ENCODE data around the gene DLG2. TPM values are rescaled to one million over a fixed set of nuclear protein-coding genes. Genes with fewer than 3 reads are reported as not detected.

Gene DLG2
- total RNA-seq, 2 experiments from 2014 or later, result 2.0 to 2.1 TPM

GRCh38 chr11:84194696-84195095 is 1432.4 kb downstream of the DLG2 start:
- H3K4me1 Mint-ChIP-seq (ENCODE audit: low read depth), result no peaks in the 10 kb centered on the region
- Histone ChIP-seq H3K4me1 (ENCODE audit: insufficient read depth, low read length) (no peaks in the 10 kb centered on the region), H3K27me3 (ENCODE audit: control insufficient read depth in 1 of 2, insufficient read depth in 2 of 2, low read length in 2 of 2) (no peaks in the 10 kb centered on the region), H3K9me3 (ENCODE audit: control insufficient read depth in 1 of 2, insufficient read depth in 1 of 2, low read length in 2 of 2) (peaks cover 4 to 12% of the 10 kb centered on the region in 2 experiments), H3K36me3 (ENCODE audit: insufficient read depth, low read length) (no peaks in the 10 kb centered on the region), H3K27ac (ENCODE audit: low read depth in 1 of 2, low read length in 2 of 2) (no peak overlapping the region), H3K4me3 (ENCODE audit: low read length) (no peak overlapping the region)
- ChIA-PET CTCF (no interaction called here), POLR2A (no interaction called here)
- H3K4me3 Mint-ChIP-seq, result no peak overlapping the region
- ATAC-seq (ENCODE audit: poor library complexity) (no peak), DNase-seq (peak in 1 of 14 experiments; percentile 2)
- no peak overlapping the region for H3K27ac Mint-ChIP-seq
- H3K36me3 Mint-ChIP-seq (ENCODE audit: low read depth), result no peaks in the 10 kb centered on the region
- no peaks in the 10 kb centered on the region for H3K27me3 Mint-ChIP-seq
- no peak for TF ChIP-seq CTCF (IDR thresholded peaks at IDR 0.05)
- intact Hi-C loops (cut with DNase I, micrococcal nuclease), result no loop called here
- H3K9me3 Mint-ChIP-seq, result peaks cover 14% of the 10 kb centered on the region

GRCh38 chr11:84193706-84194105 is 1433.4 kb downstream of the DLG2 start:
- no peaks in the 10 kb centered on the region for H3K4me1 Mint-ChIP-seq (ENCODE audit: low read depth)
- intact Hi-C loops (cut with DNase I, micrococcal nuclease), result no loop called here
- CTCF ChIA-PET, result no interaction called here
- Histone ChIP-seq H3K27me3 (ENCODE audit: control insufficient read depth in 1 of 2, insufficient read depth in 2 of 2, low read length in 2 of 2) (no peaks in the 10 kb centered on the region), H3K4me1 (ENCODE audit: insufficient read depth, low read length) (no peaks in the 10 kb centered on the region), H3K4me3 (ENCODE audit: low read length) (no peak overlapping the region), H3K27ac (ENCODE audit: low read depth in 1 of 2, low read length in 2 of 2) (no peak overlapping the region), H3K36me3 (ENCODE audit: insufficient read depth, low read length) (no peaks in the 10 kb centered on the region), H3K9me3 (ENCODE audit: control insufficient read depth in 1 of 2, insufficient read depth in 1 of 2, low read length in 2 of 2) (peaks cover 4 to 12% of the 10 kb centered on the region in 2 experiments)
- H3K36me3 Mint-ChIP-seq (ENCODE audit: low read depth), result no peaks in the 10 kb centered on the region
- H3K4me3 Mint-ChIP-seq, result no peak overlapping the region
- ATAC-seq (ENCODE audit: poor library complexity), result no peak
- H3K27me3 Mint-ChIP-seq, result no peaks in the 10 kb centered on the region
- POLR2A ChIA-PET, result no interaction called here
- DNase-seq, result no peak
- TF ChIP-seq CTCF (IDR thresholded peaks at IDR 0.05), result no peak
- peaks cover 16% of the 10 kb centered on the region for H3K9me3 Mint-ChIP-seq
- no peak overlapping the region for H3K27ac Mint-ChIP-seq

GRCh38 chr11:84188521-84188920 is 1438.6 kb downstream of the DLG2 start:
- no peaks in the 10 kb centered on the region for H3K27me3 Mint-ChIP-seq
- intact Hi-C loops (cut with DNase I, micrococcal nuclease), result no loop called here
- POLR2A ChIA-PET, result no interaction called here
- no peaks in the 10 kb centered on the region for H3K36me3 ChIP-seq (ENCODE audit: insufficient read depth, low read length)
- TF ChIP-seq CTCF (IDR thresholded peaks at IDR 0.05), result no peak
- H3K27ac Mint-ChIP-seq, result no peak overlapping the region
- H3K4me3 Mint-ChIP-seq, result no peak overlapping the region
- CTCF ChIA-PET, result no interaction called here
- no peaks in the 10 kb centered on the region for H3K36me3 Mint-ChIP-seq (ENCODE audit: low read depth)
- H3K4me3 ChIP-seq (ENCODE audit: low read length), result no peak overlapping the region
- no peak for ATAC-seq (ENCODE audit: poor library complexity)
- no peak overlapping the region for H3K27ac ChIP-seq (ENCODE audit: low read depth in 1 of 2, low read length in 2 of 2)
- H3K27me3 ChIP-seq (ENCODE audit: control insufficient read depth in 1 of 2, insufficient read depth in 2 of 2, low read length in 2 of 2), result no peaks in the 10 kb centered on the region
- peaks cover 8% of the 10 kb centered on the region for H3K9me3 Mint-ChIP-seq
- H3K4me1 Mint-ChIP-seq (ENCODE audit: low read depth), result no peaks in the 10 kb centered on the region
- peaks cover 0 to 4% of the 10 kb centered on the region in 2 experiments for H3K9me3 ChIP-seq (ENCODE audit: control insufficient read depth in 1 of 2, insufficient read depth in 1 of 2, low read length in 2 of 2)
- no peak for DNase-seq
- no peaks in the 10 kb centered on the region for H3K4me1 ChIP-seq (ENCODE audit: insufficient read depth, low read length)
